Caco-2 (cell line): ENCODE data around the gene UBALD1. TPM values are rescaled to one million over a fixed set of nuclear protein-coding genes. Genes with fewer than 3 reads are reported as not detected.

Experiments used
- BruUV-seq: library from RNA; stranded (reverse); fragments of 400-500 nt; replicated peaks from 2 replicates; lab custom pipeline; 2021; lab: Mats Ljungman, UMichigan
- CTCF ChIA-PET: fragments of 300-600 bp; sonication (Branson Sonifier 250); formaldehyde crosslinking; loops from one replicate; lab custom pipeline; 2022; ENCODE audit warnings: antibody characterized with exemption; lab: Charles Lee
- POLR2A ChIA-PET: fragments of 300-600 bp; sonication (Branson Sonifier 250); formaldehyde crosslinking; loops from one replicate; lab custom pipeline; 2022; ENCODE audit warnings: antibody characterized with exemption; lab: Charles Lee
- DNase-seq, 2 experiments: peaks; one replicate each; pipeline versions ENCODE4 v3.0.0 to v3.0.0-alpha.2; 2020 to 2022
- H3K27me3 ChIP-seq: replicated peaks from 2 replicates; pipeline ENCODE4 v1.6.0; 2011; ENCODE audit warnings: low read length; ENCODE audit not compliant: control insufficient read depth, insufficient read depth
- H3K36me3 ChIP-seq: 2 replicates; pipeline ENCODE4 v1.5.1; 2011; ENCODE audit warnings: low read length; ENCODE audit not compliant: control insufficient read depth, insufficient read depth
- H3K4me1 ChIP-seq: fragments of 250-450 bp; sonication (Bioruptor Pico); 2 replicates; pipeline ENCODE4 v1.5.1; 2020; ENCODE audit warnings: mild to moderate bottlenecking
- H3K4me3 ChIP-seq: 2 replicates; pipeline ENCODE4 v1.5.1; 2011; ENCODE audit warnings: low read depth, mild to moderate bottlenecking, control low read depth, low read length
- H3K9me3 ChIP-seq: fragments of 250-450 bp; sonication (Bioruptor Pico); 2 replicates; pipeline ENCODE4 v1.5.1; 2020; ENCODE audit warnings: mild to moderate bottlenecking, moderate library complexity
- H3K27ac Mint-ChIP-seq: one replicate; pipeline ENCODE4 v1.8.0; 2022; ENCODE audit warnings: mixed read lengths; ENCODE audit not compliant: unreplicated experiment
- H3K27me3 Mint-ChIP-seq: one replicate; pipeline ENCODE4 v1.8.0; 2022; ENCODE audit warnings: mixed read lengths; ENCODE audit not compliant: insufficient read depth, unreplicated experiment
- H3K36me3 Mint-ChIP-seq: one replicate; pipeline ENCODE4 v1.8.0; 2022; ENCODE audit warnings: mild to moderate bottlenecking, mixed read lengths; ENCODE audit not compliant: insufficient read depth, unreplicated experiment
- H3K4me1 Mint-ChIP-seq: one replicate; pipeline ENCODE4 v1.8.0; 2022; ENCODE audit warnings: low read depth, mixed read lengths; ENCODE audit not compliant: unreplicated experiment
- H3K4me3 Mint-ChIP-seq: one replicate; pipeline ENCODE4 v1.8.0; 2022; ENCODE audit warnings: mild to moderate bottlenecking, moderate library complexity, mixed read lengths; ENCODE audit not compliant: unreplicated experiment
- H3K9me3 Mint-ChIP-seq: one replicate; pipeline ENCODE4 v1.8.0; 2022; ENCODE audit warnings: mixed read lengths; ENCODE audit not compliant: unreplicated experiment
- CTCF ChIP-seq, 2 experiments: fragments of 200-600 bp in 1 of 2; IDR thresholded peaks; 1 replicate in 1 of 2; 2 replicates in 1 of 2; pipeline versions ENCODE4 v1.5.1 to v1.8.0; 2011 to 2022; ENCODE audit warnings: antibody characterized with exemption in 1 of 2, control low read depth in 1 of 2, inconsistent platforms in 1 of 2, low read depth in 1 of 2, low read length in 1 of 2, mild to moderate bottlenecking in 1 of 2, moderate library complexity in 1 of 2; ENCODE audit not compliant: insufficient read depth in 1 of 2, severe bottlenecking in 1 of 2, unreplicated experiment in 1 of 2
- intact Hi-C: fragments of 100-400 bp; cut with micrococcal nuclease; formaldehyde crosslinking; loops from one replicate; pipeline ENCODE4 v1.10.0; 2022; ENCODE audit not compliant: unreplicated experiment
- total RNA-seq: library from RNA; stranded (reverse); gene quantifications from 2 replicates; pipeline ENCODE4 v1.2.3, GENCODE V29; 2022

UBALD1 gene
- total RNA-seq, 1 experiment from 2014 or later = 32.4 TPM

- no peaks in the 10 kb centered on the region for H3K4me1 ChIP-seq
- H3K4me1 Mint-ChIP-seq = no peaks in the 10 kb centered on the region
- TF ChIP-seq CTCF (IDR thresholded peaks at IDR 0.05; ENCODE audit: insufficient read depth in 1 of 2, low read depth in 1 of 2, low read length in 1 of 2, severe bottlenecking in 1 of 2, unreplicated experiment in 1 of 2) = no peak
- DNase-seq = no peak
- no peak overlapping the region for H3K4me3 ChIP-seq
- BruUV-seq = no TSS peak
- CTCF ChIA-PET = interaction anchor here (1.5 kb wide), 1 partner anchor 10 kb away, joined by 3 read pairs; no protein-coding TSS in a partner anchor
- POLR2A ChIA-PET = no interaction called here
- H3K9me3 ChIP-seq = no peaks in the 10 kb centered on the region
- H3K36me3 ChIP-seq = no peaks in the 10 kb centered on the region
- H3K27me3 Mint-ChIP-seq = no peaks in the 10 kb centered on the region
- H3K4me3 Mint-ChIP-seq = no peak overlapping the region
- no peaks in the 10 kb centered on the region for H3K9me3 Mint-ChIP-seq
- intact Hi-C loops = no loop called here
- no peak overlapping the region for H3K27ac Mint-ChIP-seq
- H3K36me3 Mint-ChIP-seq = peaks cover 19% of the 10 kb centered on the region
- no peaks in the 10 kb centered on the region for H3K27me3 ChIP-seq
Observed at GRCh38 chr16:4639899-4640509, 25.3 kb upstream of the UBALD1 start.

- Mint-ChIP-seq H3K27me3 (no peaks in the 10 kb centered on the region), H3K4me1 (no peaks in the 10 kb centered on the region), H3K27ac (no peak overlapping the region), H3K9me3 (no peaks in the 10 kb centered on the region), H3K4me3 (no peak overlapping the region), H3K36me3 (peaks cover 13% of the 10 kb centered on the region)
- no peak for TF ChIP-seq CTCF (IDR thresholded peaks at IDR 0.05; ENCODE audit: insufficient read depth in 1 of 2, low read depth in 1 of 2, low read length in 1 of 2, severe bottlenecking in 1 of 2, unreplicated experiment in 1 of 2)
- POLR2A ChIA-PET = no interaction called here
- no peak overlapping the region for H3K4me3 ChIP-seq
- H3K27me3 ChIP-seq = no peaks in the 10 kb centered on the region
- no peaks in the 10 kb centered on the region for H3K9me3 ChIP-seq
- no peak for DNase-seq
- no peaks in the 10 kb centered on the region for H3K36me3 ChIP-seq
- CTCF ChIA-PET = no interaction called here
- intact Hi-C loops = no loop called here
- H3K4me1 ChIP-seq = no peaks in the 10 kb centered on the region
- BruUV-seq = no TSS peak
Observed at GRCh38 chr16:4637501-4638166, 22.9 kb upstream of the UBALD1 start.

GRCh38 chr16:4636196-4636595 is 21.5 kb upstream of the UBALD1 start:
- Histone ChIP-seq H3K9me3 (0 out of 2 replicates have a peak, but pooled peaks cover 4% of the 10 kb centered on the region), H3K36me3 (no peaks in the 10 kb centered on the region), H3K27me3 (no peaks in the 10 kb centered on the region), H3K4me1 (no peaks in the 10 kb centered on the region), H3K4me3 (no peak overlapping the region)
- Mint-ChIP-seq H3K27me3 (no peaks in the 10 kb centered on the region), H3K4me1 (no peaks in the 10 kb centered on the region), H3K36me3 (peaks cover 25% of the 10 kb centered on the region), H3K4me3 (no peak overlapping the region), H3K27ac (no peak overlapping the region), H3K9me3 (no peaks in the 10 kb centered on the region)
- intact Hi-C loops = no loop called here
- CTCF ChIA-PET = no interaction called here
- no peak for TF ChIP-seq CTCF (IDR thresholded peaks at IDR 0.05; ENCODE audit: insufficient read depth in 1 of 2, low read depth in 1 of 2, low read length in 1 of 2, severe bottlenecking in 1 of 2, unreplicated experiment in 1 of 2)
- DNase-seq = no peak
- POLR2A ChIA-PET = no interaction called here
- BruUV-seq = no TSS peak
